ENCODE data around the gene FABP1. TPM values are rescaled to one million over a fixed set of nuclear protein-coding genes. Genes with fewer than 3 reads are reported as not detected.

The FABP1 gene
- not detected in 2 replicates for total RNA-seq

- Mint-ChIP-seq H3K27ac (no peak within 1 kb of the TSS), H3K9me3 (no peaks in the 10 kb centered on the region), H3K36me3 (ENCODE audit: low read depth) (no peaks in the 10 kb centered on the region), H3K4me3 (no peak within 1 kb of the TSS), H3K27me3 (ENCODE audit: insufficient read depth) (peaks cover 4% of the 10 kb centered on the region), H3K4me1 (ENCODE audit: low read depth) (no peaks in the 10 kb centered on the region)
- intact Hi-C loops (cut with micrococcal nuclease): no loop called here
- no peak for DNase-seq (ENCODE audit: low spot score)
These were observed at the start of gene FABP1 for GRCh38 chr2:88127888-88128653. Gene FABP1, minus strand, starts transcription at chr2:88128062. Its CDS starts 45 bp downstream, at chr2:88128017.

- intact Hi-C loops (cut with micrococcal nuclease): no loop called here
- Mint-ChIP-seq H3K27ac (no peak overlapping the region), H3K4me1 (ENCODE audit: low read depth) (peaks cover 10% of the 10 kb centered on the region), H3K9me3 (no peaks in the 10 kb centered on the region), H3K36me3 (ENCODE audit: low read depth) (no peaks in the 10 kb centered on the region), H3K4me3 (no peak overlapping the region), H3K27me3 (ENCODE audit: insufficient read depth) (peaks cover 20% of the 10 kb centered on the region)
- DNase-seq (ENCODE audit: low spot score): no peak
These were observed 49.7 kb upstream of the FABP1 start for GRCh38 chr2:88177556-88177955.

- Mint-ChIP-seq H3K9me3 (no peaks in the 10 kb centered on the region), H3K36me3 (ENCODE audit: low read depth) (peaks cover 2% of the 10 kb centered on the region), H3K27me3 (ENCODE audit: insufficient read depth) (peaks cover 16% of the 10 kb centered on the region), H3K4me1 (ENCODE audit: low read depth) (peaks cover 2% of the 10 kb centered on the region), H3K27ac (no peak overlapping the region), H3K4me3 (no peak overlapping the region)
- DNase-seq (ENCODE audit: low spot score): no peak
- intact Hi-C loops (cut with micrococcal nuclease): no loop called here
These were observed 48.6 kb upstream of the FABP1 start for GRCh38 chr2:88176352-88176984.

- H3K36me3 Mint-ChIP-seq (ENCODE audit: low read depth): peaks cover 3% of the 10 kb centered on the region
- H3K4me3 Mint-ChIP-seq: no peak overlapping the region
- H3K4me1 Mint-ChIP-seq (ENCODE audit: low read depth): no peaks in the 10 kb centered on the region
- H3K27ac Mint-ChIP-seq: no peak overlapping the region
- intact Hi-C loops (cut with micrococcal nuclease): no loop called here
- H3K9me3 Mint-ChIP-seq: no peaks in the 10 kb centered on the region
- peaks cover 29% of the 10 kb centered on the region for H3K27me3 Mint-ChIP-seq (ENCODE audit: insufficient read depth)
- DNase-seq (ENCODE audit: low spot score): no peak
These were observed 45.0 kb upstream of the FABP1 start for GRCh38 chr2:88172882-88173281.

GRCh38 chr2:88171966-88172365, 44.1 kb upstream of the FABP1 start:
- no peaks in the 10 kb centered on the region for H3K4me1 Mint-ChIP-seq (ENCODE audit: low read depth)
- H3K27ac Mint-ChIP-seq: no peak overlapping the region
- intact Hi-C loops (cut with micrococcal nuclease): no loop called here
- peaks cover 3% of the 10 kb centered on the region for H3K36me3 Mint-ChIP-seq (ENCODE audit: low read depth)
- no peak for DNase-seq (ENCODE audit: low spot score)
- H3K4me3 Mint-ChIP-seq: no peak overlapping the region
- no peaks in the 10 kb centered on the region for H3K9me3 Mint-ChIP-seq
- peaks cover 32% of the 10 kb centered on the region for H3K27me3 Mint-ChIP-seq (ENCODE audit: insufficient read depth)

- Mint-ChIP-seq H3K4me3 (peak overlapping the region; percentile 61), H3K27me3 (ENCODE audit: insufficient read depth) (peaks cover 31% of the 10 kb centered on the region), H3K4me1 (ENCODE audit: low read depth) (no peaks in the 10 kb centered on the region), H3K36me3 (ENCODE audit: low read depth) (peaks cover 3% of the 10 kb centered on the region), H3K9me3 (no peaks in the 10 kb centered on the region), H3K27ac (no peak overlapping the region)
- intact Hi-C loops (cut with micrococcal nuclease): no loop called here
- DNase-seq (ENCODE audit: low spot score): no peak
These were observed 42.6 kb upstream of the FABP1 start for GRCh38 chr2:88170472-88170892.

- no peaks in the 10 kb centered on the region for H3K4me1 Mint-ChIP-seq (ENCODE audit: low read depth)
- no peaks in the 10 kb centered on the region for H3K9me3 Mint-ChIP-seq
- no peak overlapping the region for H3K27ac Mint-ChIP-seq
- peaks cover 23% of the 10 kb centered on the region for H3K27me3 Mint-ChIP-seq (ENCODE audit: insufficient read depth)
- peaks cover 3% of the 10 kb centered on the region for H3K36me3 Mint-ChIP-seq (ENCODE audit: low read depth)
- H3K4me3 Mint-ChIP-seq: no peak overlapping the region
- no peak for DNase-seq (ENCODE audit: low spot score)
- intact Hi-C loops (cut with micrococcal nuclease): no loop called here
These were observed 40.5 kb upstream of the FABP1 start for GRCh38 chr2:88168386-88168785.

GRCh38 chr2:88167740-88168139, 39.9 kb upstream of the FABP1 start:
- Mint-ChIP-seq H3K36me3 (ENCODE audit: low read depth) (peaks cover 3% of the 10 kb centered on the region), H3K27ac (no peak overlapping the region), H3K4me3 (no peak overlapping the region), H3K9me3 (no peaks in the 10 kb centered on the region), H3K27me3 (ENCODE audit: insufficient read depth) (peaks cover 23% of the 10 kb centered on the region), H3K4me1 (ENCODE audit: low read depth) (no peaks in the 10 kb centered on the region)
- no peak for DNase-seq (ENCODE audit: low spot score)
- intact Hi-C loops (cut with micrococcal nuclease): no loop called here

- Mint-ChIP-seq H3K4me3 (no peak overlapping the region), H3K9me3 (no peaks in the 10 kb centered on the region), H3K27ac (no peak overlapping the region), H3K4me1 (ENCODE audit: low read depth) (no peaks in the 10 kb centered on the region), H3K27me3 (ENCODE audit: insufficient read depth) (peaks cover 12% of the 10 kb centered on the region), H3K36me3 (ENCODE audit: low read depth) (no peaks in the 10 kb centered on the region)
- intact Hi-C loops (cut with micrococcal nuclease): no loop called here
- DNase-seq (ENCODE audit: low spot score): no peak
These were observed 37.6 kb upstream of the FABP1 start for GRCh38 chr2:88165332-88166003.

GRCh38 chr2:88161446-88162244, 33.8 kb upstream of the FABP1 start:
- DNase-seq (ENCODE audit: low spot score): no peak
- H3K4me1 Mint-ChIP-seq (ENCODE audit: low read depth): no peaks in the 10 kb centered on the region
- H3K27ac Mint-ChIP-seq: no peak overlapping the region
- no peaks in the 10 kb centered on the region for H3K36me3 Mint-ChIP-seq (ENCODE audit: low read depth)
- peaks cover 3% of the 10 kb centered on the region for H3K27me3 Mint-ChIP-seq (ENCODE audit: insufficient read depth)
- intact Hi-C loops (cut with micrococcal nuclease): no loop called here
- no peaks in the 10 kb centered on the region for H3K9me3 Mint-ChIP-seq
- H3K4me3 Mint-ChIP-seq: no peak overlapping the region

GRCh38 chr2:88160517-88160916, 32.7 kb upstream of the FABP1 start:
- Mint-ChIP-seq H3K9me3 (no peaks in the 10 kb centered on the region), H3K27me3 (ENCODE audit: insufficient read depth) (peaks cover 3% of the 10 kb centered on the region), H3K4me1 (ENCODE audit: low read depth) (no peaks in the 10 kb centered on the region), H3K36me3 (ENCODE audit: low read depth) (no peaks in the 10 kb centered on the region), H3K27ac (no peak overlapping the region), H3K4me3 (no peak overlapping the region)
- no peak for DNase-seq (ENCODE audit: low spot score)
- intact Hi-C loops (cut with micrococcal nuclease): loop anchor here (1.0 kb wide), 2 partner anchors 100 to 144 kb away; partner anchors contain the start of gene RNU2-63P

GRCh38 chr2:88159955-88160415, 32.1 kb upstream of the FABP1 start:
- intact Hi-C loops (cut with micrococcal nuclease): loop anchor here (1.0 kb wide), 3 partner anchors 100 to 158 kb away; partner anchors contain the start of gene RNU2-63P
- no peaks in the 10 kb centered on the region for H3K4me1 Mint-ChIP-seq (ENCODE audit: low read depth)
- H3K27ac Mint-ChIP-seq: no peak overlapping the region
- no peaks in the 10 kb centered on the region for H3K9me3 Mint-ChIP-seq
- DNase-seq (ENCODE audit: low spot score): peak; percentile 33
- no peak overlapping the region for H3K4me3 Mint-ChIP-seq
- H3K36me3 Mint-ChIP-seq (ENCODE audit: low read depth): no peaks in the 10 kb centered on the region
- H3K27me3 Mint-ChIP-seq (ENCODE audit: insufficient read depth): peaks cover 3% of the 10 kb centered on the region
